Measurements from ENCODE around the gene GPX3.
A peak's percentile ranks its signal among the peaks of the same experiment; 100 is the strongest.

Gene GPX3

DNA sequence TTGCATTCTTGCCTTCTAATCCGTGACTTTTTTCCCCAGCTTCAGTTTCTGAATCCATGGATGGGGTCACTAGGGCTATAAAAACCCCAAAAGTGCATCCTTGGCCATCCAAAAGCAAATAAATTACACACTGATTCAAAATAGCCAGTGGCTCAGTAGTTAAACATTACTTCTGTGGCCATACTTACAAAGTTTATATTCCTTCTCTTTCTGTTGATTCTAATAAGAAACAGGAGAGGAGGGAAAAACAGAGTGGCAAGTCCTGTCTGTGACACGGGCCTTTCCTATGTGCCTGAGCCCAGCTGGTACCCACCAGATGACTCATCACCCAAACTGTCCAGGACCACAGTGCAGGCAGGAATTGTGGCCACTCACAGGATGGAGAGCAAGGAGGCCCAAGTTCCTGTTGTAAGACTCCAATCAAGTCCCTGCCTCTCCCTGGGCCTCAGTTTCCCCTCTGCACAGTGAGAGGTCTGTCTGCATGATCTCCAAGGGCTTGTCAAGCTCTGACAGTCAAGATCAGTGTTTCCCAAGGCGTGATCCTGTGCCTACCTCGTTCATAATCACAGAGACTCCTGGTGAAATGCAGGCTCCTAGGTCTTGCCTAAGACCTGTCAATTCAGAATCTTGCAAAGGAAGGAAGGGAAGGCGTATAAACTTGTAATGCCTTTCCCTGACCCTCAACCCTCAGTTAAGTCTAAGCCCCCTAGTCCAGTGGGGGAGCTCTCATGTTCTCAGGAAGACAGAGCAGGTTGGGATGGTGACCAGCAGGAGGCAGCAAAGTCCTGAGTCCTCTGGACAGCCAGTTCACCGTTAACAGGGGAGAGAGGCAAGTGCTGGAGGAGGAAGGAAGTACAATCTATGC, 30.9 kb downstream of the GPX3 start:
- POLR2A ChIA-PET = interaction anchor here (1.2 kb wide), 1 partner anchor 201 kb away, joined by 3 read pairs; the partner anchor contains the start of gene GM2A
- CTCF ChIA-PET = interaction anchor here (0.7 to 9.7 kb wide), 42 partner anchors 9 to 493 kb away, joined by 3 to 325 read pairs (median 5); partner anchors contain the start of genes ANXA6, CCDC69, RBM22 and TNIP1
- peak; percentile 79 for DNase-seq (ENCODE audit: extremely low spot score)
- TF ChIP-seq, protein P1, sequence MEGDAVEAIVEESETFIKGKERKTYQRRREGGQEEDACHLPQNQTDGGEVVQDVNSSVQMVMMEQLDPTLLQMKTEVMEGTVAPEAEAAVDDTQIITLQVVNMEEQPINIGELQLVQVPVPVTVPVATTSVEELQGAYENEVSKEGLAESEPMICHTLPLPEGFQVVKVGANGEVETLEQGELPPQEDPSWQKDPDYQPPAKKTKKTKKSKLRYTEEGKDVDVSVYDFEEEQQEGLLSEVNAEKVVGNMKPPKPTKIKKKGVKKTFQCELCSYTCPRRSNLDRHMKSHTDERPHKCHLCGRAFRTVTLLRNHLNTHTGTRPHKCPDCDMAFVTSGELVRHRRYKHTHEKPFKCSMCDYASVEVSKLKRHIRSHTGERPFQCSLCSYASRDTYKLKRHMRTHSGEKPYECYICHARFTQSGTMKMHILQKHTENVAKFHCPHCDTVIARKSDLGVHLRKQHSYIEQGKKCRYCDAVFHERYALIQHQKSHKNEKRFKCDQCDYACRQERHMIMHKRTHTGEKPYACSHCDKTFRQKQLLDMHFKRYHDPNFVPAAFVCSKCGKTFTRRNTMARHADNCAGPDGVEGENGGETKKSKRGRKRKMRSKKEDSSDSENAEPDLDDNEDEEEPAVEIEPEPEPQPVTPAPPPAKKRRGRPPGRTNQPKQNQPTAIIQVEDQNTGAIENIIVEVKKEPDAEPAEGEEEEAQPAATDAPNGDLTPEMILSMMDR (IDR thresholded peaks at IDR 0.05; ENCODE audit: control extremely low read depth, extremely low read depth, low read depth, missing control alignments) = peak; percentile 76

DNA sequence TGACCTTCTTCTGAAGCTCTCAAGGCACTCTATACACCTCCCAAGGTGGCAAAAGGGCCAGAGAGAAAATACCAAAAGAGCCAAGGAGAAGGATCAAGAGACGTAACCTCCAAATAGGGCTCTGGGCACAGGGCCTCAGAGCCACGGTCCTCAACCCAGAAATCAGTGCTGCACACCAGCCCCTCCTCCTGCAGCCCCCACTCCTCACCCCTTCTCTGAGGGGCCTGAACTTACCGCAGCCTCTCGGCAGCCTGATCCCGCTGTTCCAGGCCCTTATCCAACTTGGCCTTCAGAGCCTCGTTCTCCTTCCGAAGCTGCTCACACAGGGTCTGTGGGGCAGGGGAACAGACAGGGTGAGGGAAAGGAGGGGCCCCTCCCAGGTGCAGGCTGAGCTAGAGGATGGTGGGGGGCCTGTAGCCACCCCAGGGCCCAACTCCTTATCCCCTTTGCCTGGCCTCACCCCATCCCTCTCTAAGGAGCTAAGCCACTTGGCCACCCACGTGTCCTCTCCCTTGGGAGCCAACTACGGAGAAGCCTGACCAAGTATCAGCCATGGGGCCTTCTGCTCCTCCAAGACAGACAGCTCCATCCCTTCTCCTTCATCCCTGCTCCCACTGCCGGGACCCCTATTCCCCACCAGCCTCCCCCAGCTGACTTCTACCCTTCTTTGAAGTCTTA, 31.7 kb downstream of the GPX3 start:
- TF ChIP-seq, protein P1 (IDR thresholded peaks at IDR 0.05; ENCODE audit: control extremely low read depth, extremely low read depth, low read depth, missing control alignments) = no peak
- no peak for DNase-seq (ENCODE audit: extremely low spot score)
- POLR2A ChIA-PET = interaction anchor here (1.2 kb wide), 2 partner anchors 64 to 200 kb away, joined by 3 read pairs; partner anchors contain the start of gene GM2A

DNA sequence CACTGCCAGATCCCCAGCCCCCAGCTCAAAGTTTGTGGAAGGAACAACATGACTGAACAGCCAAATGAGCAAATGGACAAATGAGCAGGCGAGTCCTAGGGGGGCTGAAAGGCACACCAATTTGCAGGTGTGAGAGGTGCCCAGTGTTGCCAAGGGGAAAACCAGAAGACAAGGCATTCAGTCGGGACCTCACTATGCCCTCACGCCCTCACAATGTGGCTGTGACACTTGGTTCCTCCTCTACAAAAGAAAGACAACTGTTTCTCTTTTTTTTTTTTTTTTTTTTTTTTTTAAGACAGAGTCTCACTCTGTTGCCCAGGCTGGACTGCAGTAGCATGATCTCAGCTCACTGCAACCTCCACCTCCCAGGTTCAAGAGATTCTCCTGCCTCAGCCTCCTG, 32.4 kb downstream of the GPX3 start:
- POLR2A ChIA-PET = interaction anchor here (1.2 kb wide), 1 partner anchor 63 kb away, joined by 3 read pairs; no protein-coding TSS in a partner anchor
- DNase-seq (ENCODE audit: extremely low spot score) = no peak
- TF ChIP-seq, protein P1 (IDR thresholded peaks at IDR 0.05; ENCODE audit: control extremely low read depth, extremely low read depth, low read depth, missing control alignments) = no peak
- CTCF ChIA-PET = interaction anchor here (1.2 to 9.7 kb wide), 20 partner anchors 8 to 263 kb away, joined by 3 to 325 read pairs (median 12); no protein-coding TSS in a partner anchor

More for the DNA sequence above, 31.7 kb downstream of the GPX3 start:
- CTCF ChIA-PET = interaction anchor here (0.7 to 9.7 kb wide), 40 partner anchors 9 to 493 kb away, joined by 3 to 325 read pairs (median 5); partner anchors contain the start of genes ANXA6, RBM22 and TNIP1

DNA sequence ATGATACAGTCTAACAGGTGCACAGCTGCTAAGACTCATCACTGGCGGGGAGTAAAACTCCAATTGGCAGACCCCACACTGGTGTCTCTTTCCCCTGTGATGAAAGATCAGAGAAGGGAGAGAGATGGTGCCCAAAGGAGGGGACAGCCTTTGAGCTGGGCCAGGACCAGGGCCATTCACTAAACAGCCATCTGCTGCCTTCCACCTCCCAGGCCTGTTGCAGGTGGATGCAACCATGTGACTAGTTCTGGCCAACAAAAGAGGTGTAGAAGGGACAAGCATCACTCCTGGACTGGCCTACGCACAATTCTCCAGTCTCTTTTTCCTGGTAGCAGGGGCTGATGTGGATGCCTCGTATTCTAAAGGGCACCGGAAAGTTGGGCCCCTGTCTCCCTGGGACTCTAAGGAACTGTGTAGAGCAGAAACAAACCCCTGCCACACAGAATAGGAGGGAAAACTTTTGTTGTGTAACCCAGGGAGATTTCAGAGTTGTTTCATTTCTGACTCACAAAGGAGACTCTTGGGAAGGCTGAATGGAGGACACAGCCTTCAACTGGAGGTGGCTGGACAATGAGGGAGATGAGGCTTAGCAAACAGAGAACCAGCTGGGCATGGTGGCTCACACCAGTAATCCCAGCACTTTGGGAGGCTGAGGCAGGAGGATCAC, 33.5 kb downstream of the GPX3 start:
- POLR2A ChIA-PET = no interaction called here
- CTCF ChIA-PET = interaction anchor here (1.0 to 9.7 kb wide), 5 partner anchors 13 to 451 kb away, joined by 3 to 325 read pairs (median 7); no protein-coding TSS in a partner anchor
- TF ChIP-seq, protein P1 (IDR thresholded peaks at IDR 0.05; ENCODE audit: control extremely low read depth, extremely low read depth, low read depth, missing control alignments) = no peak
- no peak for DNase-seq (ENCODE audit: extremely low spot score)

DNA sequence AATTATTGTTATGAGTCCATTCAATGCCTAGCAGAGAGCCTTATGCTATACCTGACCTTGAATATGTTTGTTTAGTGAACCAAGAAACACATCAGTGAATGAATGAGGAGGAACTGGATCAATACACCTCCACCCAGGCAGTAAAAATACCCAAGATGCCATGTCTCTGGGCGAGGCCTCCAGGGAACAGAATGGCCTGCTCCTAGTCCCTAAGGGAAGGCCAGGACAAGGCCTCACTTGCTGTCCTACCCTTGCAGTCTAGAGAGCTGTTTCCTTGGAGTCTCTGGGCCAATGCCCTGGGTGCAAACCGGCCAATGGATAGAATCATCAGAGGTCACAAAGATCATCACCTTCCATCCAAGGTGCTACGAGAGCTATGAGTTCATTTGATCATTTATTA, 34.3 kb downstream of the GPX3 start:
- CTCF ChIA-PET = interaction anchor here (0.8 to 9.7 kb wide), 6 partner anchors 14 to 451 kb away, joined by 3 to 325 read pairs (median 5); no protein-coding TSS in a partner anchor
- POLR2A ChIA-PET = no interaction called here
- no peak for DNase-seq (ENCODE audit: extremely low spot score)
- TF ChIP-seq, protein P1 (IDR thresholded peaks at IDR 0.05; ENCODE audit: control extremely low read depth, extremely low read depth, low read depth, missing control alignments) = no peak
